B cell (primary cell): ENCODE data around the gene TBC1D3B. TPM values are rescaled to one million over a fixed set of nuclear protein-coding genes. Genes with fewer than 3 reads are reported as not detected.

Experiments
- ATAC-seq: fragments of 200-7000 bp; cut with Tn5 transposase; one replicate; pipeline ENCODE4 v1.10.0; 2021; ENCODE audit warnings: low read depth, mild to moderate bottlenecking, moderate number of reproducible peaks, moderate library complexity
- CTCF ChIA-PET: fragments of 350-600 bp; sonication (Branson Sonifier 250); formaldehyde crosslinking; loops from one replicate; lab custom pipeline; 2021; ENCODE audit warnings: antibody characterized with exemption, inconsistent platforms; lab: Charles Lee
- POLR2A ChIA-PET: fragments of 350-600 bp; sonication (Branson Sonifier 250); formaldehyde crosslinking; loops from one replicate; lab custom pipeline; 2021; ENCODE audit warnings: antibody characterized with exemption; lab: Charles Lee
- DNase-seq: peaks from one replicate; pipeline ENCODE4 v3.0.0; 2013
- H2AFZ ChIP-seq: 2 replicates; pipeline ENCODE4 v1.6.1; 2012; ENCODE audit warnings: mild to moderate bottlenecking, low read depth, low read length; ENCODE audit not compliant: insufficient read depth, poor library complexity, severe bottlenecking
- H3K27ac ChIP-seq, 2 donors: 1 replicate in 1 of 2; 2 replicates in 1 of 2; pipeline ENCODE4 v1.5.1; 2012 to 2013; ENCODE audit warnings: low read length in 2 of 2, mild to moderate bottlenecking in 2 of 2, moderate library complexity in 1 of 2
- H3K27me3 ChIP-seq, 4 experiments: fragments of 200-600 bp in 1 of 4; sonication (generic) in 1 of 4; replicated peaks in 1 of 4; 1 replicate in 2 of 4; 2 replicates in 2 of 4; pipeline versions ENCODE4 v1.6.1 to v1.7.0; 2013 to 2016; ENCODE audit warnings: low read length in 3 of 4, mild to moderate bottlenecking in 2 of 4, mixed read lengths in 1 of 4, moderate library complexity in 1 of 4; ENCODE audit not compliant: insufficient read depth in 4 of 4, control insufficient read depth in 3 of 4; ENCODE audit errors: control extremely low read depth in 1 of 4
- H3K36me3 ChIP-seq, 2 experiments: replicated peaks in 1 of 2; 1 replicate in 1 of 2; 2 replicates in 1 of 2; pipeline versions ENCODE4 v1.6.1 to v1.7.1; 2013; ENCODE audit warnings: low read length in 1 of 2; ENCODE audit not compliant: insufficient read depth in 2 of 2, control insufficient read depth in 1 of 2; ENCODE audit errors: control extremely low read depth in 1 of 2, extremely low read depth in 1 of 2
- H3K4me1 ChIP-seq, 2 donors: fragments of 200-600 bp in 1 of 2; sonication (generic) in 1 of 2; 1 replicate in 1 of 2; 2 replicates in 1 of 2; pipeline versions ENCODE4 v1.5.1 to v1.6.1; 2013 to 2017; ENCODE audit warnings: low read length in 2 of 2; ENCODE audit not compliant: control insufficient read depth in 2 of 2, insufficient read depth in 2 of 2
- H3K4me2 ChIP-seq: replicated peaks from 2 replicates; pipeline ENCODE3; 2012; ENCODE audit warnings: mild to moderate bottlenecking, low read depth, low read length; ENCODE audit not compliant: poor library complexity, severe bottlenecking
- H3K4me3 ChIP-seq, 5 experiments: fragments of 200-600 bp in 1 of 5; sonication (generic) in 1 of 5; 1 replicate in 3 of 5; 2 replicates in 2 of 5; pipeline versions ENCODE4 v1.5.1 to v1.7.0; 2011 to 2016; ENCODE audit warnings: low read length in 4 of 5, mild to moderate bottlenecking in 4 of 5, low read depth in 2 of 5, control low read depth in 1 of 5, moderate library complexity in 1 of 5; ENCODE audit not compliant: insufficient read depth in 1 of 5; ENCODE audit errors: control extremely low read depth in 1 of 5, extremely low read depth in 1 of 5
- H3K79me2 ChIP-seq: fragments of 200-600 bp; sonication (generic); one replicate; pipeline ENCODE4 v1.6.0; 2016; ENCODE audit warnings: low read length; ENCODE audit not compliant: control insufficient read depth, insufficient read depth
- H3K9ac ChIP-seq: fragments of 200-600 bp; sonication (generic); 2 replicates; pipeline ENCODE4 v1.6.1; 2017; ENCODE audit warnings: mild to moderate bottlenecking, low read length, moderate library complexity
- H3K9me3 ChIP-seq, 3 donors: one replicate each; pipeline versions ENCODE4 v1.6.1 to v1.7.1; 2013; ENCODE audit warnings: low read length in 2 of 3; ENCODE audit not compliant: control insufficient read depth in 2 of 3, insufficient read depth in 1 of 3; ENCODE audit errors: control extremely low read depth in 1 of 3
- H4K20me1 ChIP-seq: 2 replicates; pipeline ENCODE4 v1.6.0; 2012; ENCODE audit warnings: mild to moderate bottlenecking, low read length; ENCODE audit not compliant: insufficient read depth, control insufficient read depth, poor library complexity, severe bottlenecking
- H3K27ac Mint-ChIP-seq: one replicate; pipeline ENCODE4 v1.8.0; 2021; ENCODE audit warnings: mixed read lengths
- H3K27me3 Mint-ChIP-seq: one replicate; pipeline ENCODE4 v1.8.0; 2021; ENCODE audit warnings: mixed read lengths
- H3K4me1 Mint-ChIP-seq: one replicate; pipeline ENCODE4 v1.8.0; 2021; ENCODE audit warnings: mixed read lengths
- H3K4me3 Mint-ChIP-seq: one replicate; pipeline ENCODE4 v1.8.0; 2021; ENCODE audit warnings: mixed read lengths
- H3K9me3 Mint-ChIP-seq: one replicate; pipeline ENCODE4 v1.8.0; 2022; ENCODE audit warnings: mixed read lengths; ENCODE audit not compliant: insufficient read depth
- CTCF ChIP-seq: fragments of 200-600 bp; IDR thresholded peaks from one replicate; pipeline ENCODE4 v1.8.0; 2022; ENCODE audit warnings: antibody characterized with exemption, mild to moderate bottlenecking
- EZH2 ChIP-seq: IDR thresholded peaks from 2 replicates; pipeline ENCODE4 v1.6.1; 2012; ENCODE audit warnings: borderline replicate concordance, low read depth, mild to moderate bottlenecking, moderate library complexity, low read length; ENCODE audit not compliant: insufficient read depth, poor library complexity, severe bottlenecking
- WGBS: methylation state at CpG from one replicate; pipeline ENCODE4 v1.1.5; 2013; ENCODE audit warnings: missing lambda C conversion rate; ENCODE audit not compliant: insufficient coverage; 5-methylcytosine and 5-hydroxymethylcytosine counted together
- intact Hi-C: fragments of 100-400 bp; cut with micrococcal nuclease; formaldehyde crosslinking; loops from one replicate; pipeline ENCODE4 v1.10.0; 2022
- polyA plus RNA-seq: library from polyadenylated mRNA; depleted of rRNA; stranded (reverse); fragments of >200 nt; gene quantifications from 2 replicates; pipeline ENCODE4 v1.2.3, GENCODE V29; 2012
- total RNA-seq, 2 donors: library from RNA; stranded (reverse); fragments of 120-200 nt in 1 of 2; gene quantifications; 1 replicate in 1 of 2; 2 replicates in 1 of 2; pipeline versions ENCODE4 v1.2.3 to v1.2.4, GENCODE V29; 2013 to 2022

Gene TBC1D3B
- total and polyA plus RNA-seq, 2 donors (not counting 1 experiment from before 2014, with no cell fraction given), result 3.2 to 17.3 TPM

DNA sequence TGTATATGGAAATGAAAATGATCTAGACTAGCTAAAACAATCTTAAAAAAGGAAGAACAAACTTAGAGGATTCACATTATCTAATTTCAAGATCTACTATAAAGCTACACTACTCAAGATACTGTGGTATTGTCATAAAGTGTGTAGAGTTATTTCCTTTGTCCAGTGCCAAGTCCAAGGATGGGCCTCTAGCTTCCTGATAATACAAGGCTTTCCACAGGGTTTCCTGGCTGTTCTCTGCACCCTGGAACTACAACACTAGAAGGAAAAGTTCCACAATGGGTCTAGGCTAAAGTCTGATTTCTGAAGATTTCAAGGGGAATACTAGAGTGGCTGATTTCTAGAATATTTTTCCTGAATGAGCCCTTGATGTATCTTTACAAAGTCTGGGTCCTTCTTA is 34.2 kb downstream of the TBC1D3B start:
- ChIA-PET POLR2A (no interaction called here), CTCF (interaction anchor here (1.2 to 15.6 kb wide), 2 partner anchors 70 to 166 kb away, joined by 5 to 639 read pairs; partner anchors contain the start of gene CCL16)
- no peak for TF ChIP-seq EZH2
- no peak for TF ChIP-seq CTCF
- Mint-ChIP-seq H3K27ac (no peak overlapping the region), H3K9me3 (peaks cover 3% of the 10 kb centered on the region), H3K4me3 (no peak overlapping the region), H3K4me1 (peaks cover 31% of the 10 kb centered on the region), H3K27me3 (no peaks in the 10 kb centered on the region)
- no peaks in the 10 kb centered on the region for H3K79me2 ChIP-seq
- DNase-seq (no peak), ATAC-seq (no peak)
- H3K9me3 ChIP-seq, result peaks cover 0 to 4% (median 0%) of the 10 kb centered on the region in 3 donors
- intact Hi-C loops, result no loop called here
- no peak overlapping the region for H3K4me2 ChIP-seq
- H3K27ac ChIP-seq, result no peak overlapping the region
- no peaks in the 10 kb centered on the region for H3K27me3 ChIP-seq
- H3K4me1 ChIP-seq, result peaks cover 4 to 6% of the 10 kb centered on the region in 2 donors
- no peaks in the 10 kb centered on the region for H3K36me3 ChIP-seq
- no peaks in the 10 kb centered on the region for H4K20me1 ChIP-seq
- no peak overlapping the region for H3K9ac ChIP-seq
- H3K4me3 ChIP-seq, result no peak overlapping the region
- H2AFZ ChIP-seq, result no peak overlapping the region

- Histone ChIP-seq H3K4me1 (peaks cover 58% of the 10 kb centered on the region in 2 donors), H3K9ac (no peak overlapping the region), H2AFZ (no peak overlapping the region), H3K27ac (no peak overlapping the region), H3K79me2 (no peaks in the 10 kb centered on the region), H3K4me2 (peak overlapping the region; percentile 49), H4K20me1 (no peaks in the 10 kb centered on the region), H3K27me3 (no peaks in the 10 kb centered on the region), H3K36me3 (no peaks in the 10 kb centered on the region), H3K9me3 (peaks cover 0 to 4% (median 0%) of the 10 kb centered on the region in 3 donors), H3K4me3 (peak overlapping the region in 1 of 5 experiments; percentile 11)
- DNase-seq, result no peak
- intact Hi-C loops, result no loop called here
- TF ChIP-seq CTCF (no peak), EZH2 (no peak)
- Mint-ChIP-seq H3K4me3 (no peak overlapping the region), H3K27ac (no peak overlapping the region), H3K4me1 (peaks cover 57% of the 10 kb centered on the region), H3K27me3 (no peaks in the 10 kb centered on the region), H3K9me3 (peaks cover 3% of the 10 kb centered on the region)
- POLR2A ChIA-PET, result interaction anchor here (1.0 kb wide), 1 partner anchor 10 kb away, joined by 3 read pairs; no protein-coding TSS in a partner anchor
- CTCF ChIA-PET, result interaction anchor here (1.0 to 6.6 kb wide), 3 partner anchors 9 to 161 kb away, joined by 4 to 71 read pairs (median 6); no protein-coding TSS in a partner anchor
- WGBS, result no CpG with 5 or more reads among the region's 1 CpG
- ATAC-seq, result no peak
Observed at GRCh38 chr17:36136439-36136838, 40.0 kb downstream of the TBC1D3B start.
